Thyroid gland (tissue), 4 donors: ENCODE results near the gene CFAP251. TPM values are rescaled to one million over a fixed set of nuclear protein-coding genes. Genes with fewer than 3 reads are reported as not detected.

Experiments
- DNase-seq, 2 donors: peaks; one replicate each; pipeline ENCODE4 v3.0.0-alpha.2; 2019
- H3K27ac ChIP-seq, 3 donors: fragments of 200-600 bp; sonication (generic); 1 replicate in 2 of 3; 2 replicates in 1 of 3; pipeline ENCODE4 v1.5.1; 2016 to 2019; ENCODE audit warnings: mild to moderate bottlenecking in 1 of 3, moderate library complexity in 1 of 3
- H3K27me3 ChIP-seq: fragments of 200-600 bp; sonication (generic); one replicate; pipeline ENCODE4 v1.5.1; 2019
- H3K36me3 ChIP-seq, 2 donors: fragments of 200-600 bp; sonication (generic); one replicate each; pipeline ENCODE4 v1.5.1; 2016 to 2019
- H3K4me1 ChIP-seq, 2 donors: fragments of 200-600 bp; sonication (generic); one replicate each; pipeline ENCODE4 v1.5.1; 2017 to 2019
- H3K4me3 ChIP-seq, 3 donors: fragments of 200-600 bp; sonication (generic); replicated peaks in 1 of 3; 1 replicate in 2 of 3; 2 replicates in 1 of 3; pipeline ENCODE4 v1.5.1; 2016; ENCODE audit warnings: mild to moderate bottlenecking in 1 of 3
- H3K9me3 ChIP-seq: fragments of 200-600 bp; sonication (generic); one replicate; pipeline ENCODE4 v1.5.1; 2017
- POLR2A ChIP-seq, 2 donors: fragments of 450-650 bp; IDR thresholded peaks; one replicate each; pipeline ENCODE4 v1.6.1; 2017; ENCODE audit warnings: antibody characterized with exemption in 2 of 2, mild to moderate bottlenecking in 2 of 2, moderate library complexity in 1 of 2
- WGBS, 2 donors: methylation state at CpG; one replicate each; pipeline ENCODE4 v1.1.5; 2017; 5-methylcytosine and 5-hydroxymethylcytosine counted together
- intact Hi-C: fragments of 100-400 bp; cut with DNase I; formaldehyde crosslinking; loops from one replicate; pipeline ENCODE4 v1.15.1; 2023
- total RNA-seq, 4 donors: library from RNA; depleted of rRNA; stranded (reverse); fragments of >200 nt; gene quantifications; one replicate each; pipeline ENCODE4 v1.2.3, GENCODE V29; 2016
- TF ChIP-seq, protein P1 (sequence below), 6 experiments: fragments of 200-600 bp in 3 of 6; fragments of 450-650 bp in 3 of 6; sonication (generic) in 3 of 6; IDR thresholded peaks; one replicate each; pipeline ENCODE4 v1.5.1; 2016 to 2019; ENCODE audit warnings: antibody characterized with exemption in 6 of 6, mild to moderate bottlenecking in 2 of 6, inconsistent platforms in 1 of 6, moderate library complexity in 1 of 6

Gene CFAP251
- total RNA-seq, 4 donors from 2014 or later: 17.7 to 27.0 (median 23.7) TPM

DNA sequence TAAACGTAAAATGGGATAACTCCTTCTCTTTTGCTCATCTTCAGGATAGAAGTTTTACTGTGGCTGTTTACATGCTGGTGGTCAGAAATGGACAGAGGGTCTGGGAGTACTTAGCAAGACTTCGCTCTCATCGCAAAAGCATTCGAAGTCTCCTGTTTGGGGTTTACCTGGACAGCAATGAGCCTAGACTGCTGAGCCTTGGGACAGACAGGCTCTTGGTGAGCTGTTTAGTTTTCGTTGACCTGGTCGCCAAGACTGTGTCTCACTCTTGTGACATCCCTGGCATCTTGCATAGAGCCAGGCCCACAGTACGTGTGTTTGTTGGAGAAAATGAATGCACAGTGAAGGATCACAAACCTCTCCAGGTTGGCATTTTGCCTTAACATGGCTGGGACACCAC, 42.1 kb downstream of the CFAP251 start:
- H3K9me3 ChIP-seq: no peaks in the 10 kb centered on the region
- no peaks in the 10 kb centered on the region for H3K27me3 ChIP-seq
- no peak overlapping the region for H3K27ac ChIP-seq
- H3K4me3 ChIP-seq: no peak overlapping the region
- TF ChIP-seq, protein P1, sequence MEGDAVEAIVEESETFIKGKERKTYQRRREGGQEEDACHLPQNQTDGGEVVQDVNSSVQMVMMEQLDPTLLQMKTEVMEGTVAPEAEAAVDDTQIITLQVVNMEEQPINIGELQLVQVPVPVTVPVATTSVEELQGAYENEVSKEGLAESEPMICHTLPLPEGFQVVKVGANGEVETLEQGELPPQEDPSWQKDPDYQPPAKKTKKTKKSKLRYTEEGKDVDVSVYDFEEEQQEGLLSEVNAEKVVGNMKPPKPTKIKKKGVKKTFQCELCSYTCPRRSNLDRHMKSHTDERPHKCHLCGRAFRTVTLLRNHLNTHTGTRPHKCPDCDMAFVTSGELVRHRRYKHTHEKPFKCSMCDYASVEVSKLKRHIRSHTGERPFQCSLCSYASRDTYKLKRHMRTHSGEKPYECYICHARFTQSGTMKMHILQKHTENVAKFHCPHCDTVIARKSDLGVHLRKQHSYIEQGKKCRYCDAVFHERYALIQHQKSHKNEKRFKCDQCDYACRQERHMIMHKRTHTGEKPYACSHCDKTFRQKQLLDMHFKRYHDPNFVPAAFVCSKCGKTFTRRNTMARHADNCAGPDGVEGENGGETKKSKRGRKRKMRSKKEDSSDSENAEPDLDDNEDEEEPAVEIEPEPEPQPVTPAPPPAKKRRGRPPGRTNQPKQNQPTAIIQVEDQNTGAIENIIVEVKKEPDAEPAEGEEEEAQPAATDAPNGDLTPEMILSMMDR (IDR thresholded peaks at IDR 0.05): no peak
- no peak for TF ChIP-seq POLR2A (IDR thresholded peaks at IDR 0.05)
- DNase-seq: no peak
- intact Hi-C loops: no loop called here
- no peaks in the 10 kb centered on the region for H3K36me3 ChIP-seq
- peaks cover 0 to 6% of the 10 kb centered on the region in 2 donors for H3K4me1 ChIP-seq
- WGBS, 2 donors: 84 to 87% methylated on average over 7 of the region's 7 CpGs

DNA sequence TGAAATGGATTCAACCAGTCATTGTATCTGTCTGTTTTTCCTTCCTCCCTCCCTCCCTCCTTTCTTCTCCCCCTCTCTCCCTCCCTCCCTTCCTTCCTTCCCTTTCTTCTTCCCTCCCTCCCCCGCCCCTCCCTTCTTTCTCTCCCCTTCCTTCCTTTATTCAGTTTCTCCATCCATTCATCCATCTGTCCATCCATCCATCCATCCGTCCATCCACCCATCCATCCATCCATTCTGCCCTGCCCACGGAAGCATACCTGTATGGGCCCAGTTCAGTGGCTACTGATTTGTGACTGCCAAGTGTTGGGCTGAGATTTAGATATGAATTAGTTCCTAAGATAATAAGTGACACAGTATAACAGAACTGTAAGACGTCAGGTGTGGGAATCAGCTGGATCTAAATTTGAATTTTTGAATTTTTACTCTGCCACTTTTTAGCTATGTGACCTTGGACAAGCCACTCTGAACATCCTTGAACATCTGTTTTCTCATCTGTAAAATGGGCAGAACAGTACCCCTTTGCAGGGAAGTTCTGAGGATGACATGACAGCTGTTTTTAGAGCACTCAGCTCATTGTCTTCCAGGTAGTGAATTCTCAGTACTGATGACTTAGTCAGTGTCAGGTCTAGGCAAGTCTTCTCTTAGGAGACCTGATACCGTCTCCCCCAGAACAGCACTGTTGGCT, 42.9 kb downstream of the CFAP251 start:
- WGBS, 2 donors: 90 to 94% methylated on average over 4 to 5 of the region's 5 CpGs
- no peak overlapping the region for H3K27ac ChIP-seq
- H3K9me3 ChIP-seq: no peaks in the 10 kb centered on the region
- intact Hi-C loops: no loop called here
- no peaks in the 10 kb centered on the region for H3K36me3 ChIP-seq
- H3K4me3 ChIP-seq: no peak overlapping the region
- no peaks in the 10 kb centered on the region for H3K27me3 ChIP-seq
- TF ChIP-seq, protein P1 (IDR thresholded peaks at IDR 0.05): no peak
- no peak for TF ChIP-seq POLR2A (IDR thresholded peaks at IDR 0.05)
- peaks cover 0 to 6% of the 10 kb centered on the region in 2 donors for H3K4me1 ChIP-seq
- no peak for DNase-seq

DNA sequence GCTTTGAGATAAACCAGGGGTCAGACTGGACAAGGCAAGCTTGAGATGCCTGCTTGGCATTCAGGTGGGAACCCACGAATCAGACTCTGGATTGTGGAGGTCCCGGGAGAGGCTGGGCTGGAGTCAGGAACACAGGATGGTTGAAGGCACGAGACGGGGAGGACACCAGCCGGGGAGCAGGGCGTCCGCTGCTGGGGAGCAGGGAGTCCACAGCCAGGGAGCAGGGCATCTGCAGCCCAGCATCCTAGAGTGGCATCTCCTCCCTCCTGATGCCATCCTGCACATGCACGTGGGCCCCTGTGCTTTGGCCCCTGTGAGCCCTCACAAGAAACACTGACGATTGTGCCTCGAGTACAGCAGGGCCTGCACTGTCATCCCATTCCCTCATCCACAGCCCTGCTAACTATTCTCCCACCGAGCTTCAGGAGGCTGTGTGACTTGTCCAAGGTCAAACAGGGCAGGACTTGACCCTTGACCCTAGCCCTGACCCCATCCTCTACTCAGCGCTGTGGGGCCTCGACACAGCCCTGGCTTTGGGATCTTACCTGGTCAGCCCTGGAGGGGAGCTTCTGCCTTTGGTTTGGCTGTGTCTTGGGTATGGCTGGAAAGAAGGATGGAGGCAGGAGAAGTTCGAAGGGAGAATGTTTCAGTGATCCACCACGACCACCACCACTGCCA, 45.1 kb downstream of the CFAP251 start:
- peaks cover 0 to 2% of the 10 kb centered on the region in 2 donors for H3K4me1 ChIP-seq
- TF ChIP-seq, protein P1 (IDR thresholded peaks at IDR 0.05): no peak
- TF ChIP-seq POLR2A (IDR thresholded peaks at IDR 0.05): no peak
- no peaks in the 10 kb centered on the region for H3K36me3 ChIP-seq
- intact Hi-C loops: no loop called here
- H3K27me3 ChIP-seq: no peaks in the 10 kb centered on the region
- H3K4me3 ChIP-seq: no peak overlapping the region
- DNase-seq: no peak
- WGBS, 2 donors: 90 to 91% methylated on average over 11 to 15 of the region's 15 CpGs
- no peak overlapping the region for H3K27ac ChIP-seq
- no peaks in the 10 kb centered on the region for H3K9me3 ChIP-seq

DNA sequence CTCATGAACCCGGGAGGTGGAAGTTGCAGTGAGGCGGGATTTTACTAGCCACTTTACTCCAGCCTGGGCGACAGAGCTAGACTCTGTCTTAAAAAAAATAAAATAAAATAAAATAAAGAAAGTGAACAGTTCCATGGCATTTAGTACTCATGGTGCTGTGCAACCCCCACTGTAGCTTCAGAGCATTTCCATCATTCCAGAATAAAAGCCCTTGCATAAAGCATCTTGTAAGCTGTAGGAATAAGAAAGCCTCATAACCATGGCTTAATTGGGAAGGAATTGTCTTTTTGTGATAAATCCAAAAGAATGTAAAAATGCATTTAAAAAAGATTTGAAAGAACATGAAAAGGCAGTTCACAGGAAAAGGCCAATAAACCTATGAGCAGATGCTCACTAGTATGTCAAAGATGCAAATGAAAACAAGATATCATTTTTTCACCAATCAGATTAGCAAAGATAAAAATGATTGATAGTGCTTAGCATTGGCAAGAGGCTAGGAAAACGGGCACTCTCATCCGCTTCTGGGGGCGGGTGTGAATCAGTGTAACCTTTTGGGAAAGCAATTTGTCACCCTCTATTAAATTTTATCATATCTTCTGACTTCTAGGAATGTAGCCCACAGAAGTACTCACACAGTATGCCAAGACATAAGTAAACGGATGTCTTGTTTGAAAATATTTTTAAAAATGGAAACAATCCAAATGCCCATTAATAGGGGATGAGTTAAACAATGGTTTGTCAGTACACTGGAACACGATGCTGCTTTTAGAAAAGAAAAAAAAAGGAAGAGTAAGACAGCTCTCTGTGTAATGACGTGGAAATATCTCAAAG, 46.6 kb downstream of the CFAP251 start:
- H3K4me1 ChIP-seq: no peaks in the 10 kb centered on the region
- no peak overlapping the region for H3K27ac ChIP-seq
- no peak for TF ChIP-seq POLR2A (IDR thresholded peaks at IDR 0.05)
- TF ChIP-seq, protein P1 (IDR thresholded peaks at IDR 0.05): no peak
- no peak overlapping the region for H3K4me3 ChIP-seq
- 79 to 82% methylated on average over 9 of the region's 9 CpGs for WGBS, 2 donors
- no peaks in the 10 kb centered on the region for H3K27me3 ChIP-seq
- DNase-seq: no peak
- intact Hi-C loops: no loop called here
- peaks cover 0 to 6% of the 10 kb centered on the region in 2 donors for H3K36me3 ChIP-seq
- no peaks in the 10 kb centered on the region for H3K9me3 ChIP-seq
